Measurements from ENCODE around the gene HOXB6.

Gene HOXB6

GRCh38 chr17:48555258-48556228 lies 49.2 kb downstream of the HOXB6 start:
- no peak for DNase-seq (ENCODE audit: low read depth)
- H3K4me3 ChIP-seq (ENCODE audit: low read depth, low read length) = no peak overlapping the region
- no peak for TF ChIP-seq CTCF (IDR thresholded peaks at IDR 0.05; ENCODE audit: low read depth, low read length, missing control alignments)

- no peak for TF ChIP-seq CTCF (IDR thresholded peaks at IDR 0.05; ENCODE audit: low read depth, low read length, missing control alignments)
- no peak overlapping the region for H3K4me3 ChIP-seq (ENCODE audit: low read depth, low read length)
- no peak for DNase-seq (ENCODE audit: low read depth)
These were observed 50.2 kb downstream of the HOXB6 start for GRCh38 chr17:48554412-48555257.

- H3K4me3 ChIP-seq (ENCODE audit: low read depth, low read length) = no peak overlapping the region
These were observed 51.0 kb downstream of the HOXB6 start for GRCh38 chr17:48553826-48554225.

GRCh38 chr17:48553190-48553547 lies 51.6 kb downstream of the HOXB6 start:
- H3K4me3 ChIP-seq (ENCODE audit: low read depth, low read length) = no peak overlapping the region
- no peak for DNase-seq (ENCODE audit: low read depth)
- no peak for TF ChIP-seq CTCF (IDR thresholded peaks at IDR 0.05; ENCODE audit: low read depth, low read length, missing control alignments)

More at GRCh38 chr17:48553826-48554225, 51.0 kb downstream of the HOXB6 start:
- no peak for TF ChIP-seq CTCF (IDR thresholded peaks at IDR 0.05; ENCODE audit: low read depth, low read length, missing control alignments)
- no peak for DNase-seq (ENCODE audit: low read depth)

- TF ChIP-seq CTCF (IDR thresholded peaks at IDR 0.05; ENCODE audit: low read depth, low read length, missing control alignments) = no peak
- no peak overlapping the region for H3K4me3 ChIP-seq (ENCODE audit: low read depth, low read length)
- no peak for DNase-seq (ENCODE audit: low read depth)
These were observed 52.2 kb downstream of the HOXB6 start for GRCh38 chr17:48552466-48553189.

- TF ChIP-seq CTCF (IDR thresholded peaks at IDR 0.05; ENCODE audit: low read depth, low read length, missing control alignments) = no peak
- H3K4me3 ChIP-seq (ENCODE audit: low read depth, low read length) = no peak overlapping the region
- no peak for DNase-seq (ENCODE audit: low read depth)
These were observed 53.0 kb downstream of the HOXB6 start for GRCh38 chr17:48551596-48552465.
